GM12892 (cell line): ENCODE measurements around the gene TMEM109.

Experiments
- DNase-seq: peaks from one replicate; pipeline ENCODE4 v3.0.0; 2011; ENCODE audit not compliant: insufficient read length
- FAIRE-seq: peaks from 2 replicates; lab custom pipeline; 2011; peaks lifted over from hg19 to GRCh38; lab: Jason Lieb, UNC
- POLR2A ChIP-seq: IDR thresholded peaks from 2 replicates; pipeline ENCODE4 v1.6.1; 2011; ENCODE audit warnings: low read depth, low read length, control low read depth
- POLR2AphosphoS5 ChIP-seq: IDR thresholded peaks from 2 replicates; pipeline ENCODE4 v1.6.1; 2011; ENCODE audit warnings: low read depth, low read length, control low read depth
- TAF1 ChIP-seq: IDR thresholded peaks from 2 replicates; pipeline ENCODE4 v1.6.1; 2011; ENCODE audit warnings: low read depth, mild to moderate bottlenecking, control low read depth, low read length, borderline replicate concordance

Gene TMEM109

DNA sequence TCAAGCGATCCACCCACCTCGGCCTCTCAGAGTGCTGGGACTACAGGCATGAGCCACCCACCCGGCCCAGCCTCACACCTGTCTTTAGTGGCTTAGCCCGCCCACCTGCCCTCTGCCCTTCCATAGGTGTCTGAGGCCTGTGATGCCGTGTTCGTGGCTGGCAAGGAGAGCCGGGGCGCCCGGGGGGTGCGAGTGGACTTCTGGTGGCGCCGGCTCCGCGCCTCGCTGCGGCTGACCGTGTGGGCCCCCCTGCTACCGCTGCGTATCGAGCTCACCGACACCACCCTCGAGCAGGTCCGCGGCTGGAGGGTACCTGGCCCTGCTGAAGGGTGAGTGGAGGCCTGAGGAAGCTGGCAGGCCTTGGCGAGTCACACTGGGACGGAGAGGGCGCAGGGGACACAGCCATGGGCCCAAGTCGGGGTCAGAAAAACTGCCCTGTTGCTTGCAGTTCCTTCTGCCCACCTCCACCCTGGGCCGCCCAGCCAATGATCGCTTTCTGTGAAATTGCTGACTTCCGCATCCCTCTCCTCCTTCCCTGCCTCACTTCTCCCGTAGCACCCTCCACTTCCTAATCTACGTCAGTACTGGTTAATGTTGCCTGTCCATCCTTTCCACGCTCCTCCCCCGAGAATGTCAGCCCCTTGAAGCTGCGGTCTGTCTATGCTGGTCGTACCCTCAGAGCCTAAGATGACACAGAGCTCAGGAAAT is 19.6 kb downstream of the TMEM109 start:
- TF ChIP-seq TAF1, result no peak
- TF ChIP-seq POLR2AphosphoS5, result peak; percentile 36; the same call in 1 of the 2 replicates
- peak; percentile 49 for TF ChIP-seq POLR2A
- FAIRE-seq, result no peak
- DNase-seq, result no peak

- DNase-seq (no peak), FAIRE-seq (no peak)
- TF ChIP-seq TAF1 (no peak), POLR2AphosphoS5 (peak; percentile 2; the same call in 1 of the 2 replicates), POLR2A (no peak)
Measured at GRCh38 chr11:60934124-60934789, 20.3 kb downstream of the TMEM109 start.

DNA sequence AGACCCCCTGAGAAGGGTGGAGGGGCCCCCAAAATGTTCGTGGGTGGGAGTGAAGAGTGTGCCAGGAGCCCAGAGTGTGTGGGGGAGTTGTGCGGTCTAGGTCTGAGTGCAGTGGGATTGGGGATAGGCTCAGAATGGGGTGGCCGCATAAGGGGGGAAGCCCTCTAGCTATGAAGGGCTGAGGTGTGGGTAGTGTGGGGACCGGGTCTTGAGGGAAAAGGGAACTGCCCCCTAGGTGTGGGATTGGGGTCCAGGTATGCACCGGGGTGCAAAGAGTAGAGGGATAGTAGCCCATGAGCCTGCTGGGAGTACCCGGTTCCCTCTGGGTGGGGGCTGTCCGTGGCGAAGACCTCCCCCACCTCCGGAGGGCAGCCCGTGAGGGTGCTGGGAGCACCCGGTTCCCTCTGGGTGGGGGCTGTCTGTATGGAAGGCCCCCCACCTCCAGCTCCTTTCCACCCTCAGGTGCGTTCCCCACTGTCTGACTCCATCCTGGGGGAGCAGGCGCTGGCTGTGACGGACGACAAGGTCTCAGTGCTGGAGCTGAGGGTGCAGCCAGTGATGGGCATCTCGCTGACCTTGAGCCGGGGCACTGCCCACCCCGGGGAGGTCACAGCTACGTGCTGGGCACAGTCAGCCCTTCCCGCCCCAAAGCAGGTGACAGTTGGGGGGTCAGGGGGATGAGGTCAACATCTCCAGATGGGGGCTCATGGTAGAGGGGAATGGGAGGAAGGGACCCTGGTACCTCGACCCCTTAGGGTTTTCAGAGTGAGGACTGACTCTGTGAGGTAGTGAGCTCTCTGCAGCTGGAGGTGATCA is 21.0 kb downstream of the TMEM109 start:
- FAIRE-seq (peak; percentile 50), DNase-seq (no peak)
- TF ChIP-seq TAF1 (no peak), POLR2A (peak; percentile 32), POLR2AphosphoS5 (peak; percentile 74; the same call in 1 of the 2 replicates)

DNA sequence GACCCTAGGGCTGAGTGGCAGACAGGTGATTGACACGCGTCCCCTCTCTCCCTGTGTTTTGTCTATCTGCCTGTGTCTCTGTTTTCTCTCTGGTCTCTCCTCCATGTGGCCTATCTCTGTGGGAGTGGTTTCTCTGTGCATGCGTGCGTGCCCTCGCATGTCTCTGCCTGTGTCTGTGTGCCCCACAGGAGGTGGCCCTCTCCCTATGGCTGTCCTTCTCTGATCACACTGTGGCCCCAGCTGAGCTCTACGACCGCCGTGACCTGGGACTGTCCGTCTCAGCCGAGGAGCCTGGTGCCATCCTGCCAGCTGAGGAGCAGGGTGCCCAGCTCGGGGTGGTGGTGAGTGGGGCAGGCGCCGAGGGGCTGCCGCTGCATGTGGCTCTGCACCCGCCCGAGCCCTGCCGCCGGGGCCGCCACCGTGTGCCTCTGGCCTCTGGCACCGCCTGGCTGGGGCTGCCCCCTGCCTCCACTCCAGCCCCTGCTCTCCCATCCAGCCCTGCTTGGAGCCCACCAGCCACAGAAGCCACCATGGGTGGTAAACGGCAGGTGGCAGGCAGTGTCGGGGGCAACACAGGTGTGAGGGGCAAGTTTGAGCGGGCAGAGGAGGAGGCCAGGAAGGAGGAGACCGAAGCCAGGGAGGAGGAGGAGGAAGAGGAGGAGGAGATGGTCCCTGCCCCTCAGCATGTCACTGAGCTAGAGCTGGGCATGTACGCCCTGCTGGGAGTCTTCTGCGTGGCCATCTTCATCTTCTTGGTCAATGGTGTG is 21.9 kb downstream of the TMEM109 start:
- DNase-seq, result no peak
- FAIRE-seq, result peak; percentile 81

GRCh38 chr11:60936467-60937143 is 22.6 kb downstream of the TMEM109 start:
- no peak for TF ChIP-seq TAF1
- TF ChIP-seq POLR2AphosphoS5, result peak; percentile 7
- peak; percentile 40; the same call in 1 of the 2 replicates for TF ChIP-seq POLR2A
- no peak for FAIRE-seq
- no peak for DNase-seq

More for the DNA sequence above, 21.9 kb downstream of the TMEM109 start:
- TF ChIP-seq TAF1, result no peak
- TF ChIP-seq POLR2A, result peak; percentile 54
- peak; percentile 59; the same call in 1 of the 2 replicates for TF ChIP-seq POLR2AphosphoS5

DNA sequence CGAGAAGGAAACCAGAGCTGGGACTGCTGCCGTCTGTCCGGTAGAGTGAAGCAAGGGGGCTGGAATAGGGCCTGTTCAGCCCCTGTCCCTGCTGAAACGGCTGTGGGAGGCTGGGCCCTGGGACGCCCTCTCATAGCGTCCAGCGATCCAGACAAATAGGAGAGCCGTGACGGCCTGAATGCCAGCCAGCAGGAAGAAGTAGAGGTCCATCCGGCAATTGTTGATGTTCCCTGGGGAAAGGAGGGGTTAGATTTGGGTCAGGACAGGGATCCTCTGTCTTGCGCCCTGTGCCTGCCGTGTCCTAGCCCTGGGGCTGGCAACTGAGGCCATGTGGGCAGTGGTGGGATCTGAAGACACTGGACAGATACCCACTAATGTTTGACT is 23.2 kb downstream of the TMEM109 start:
- DNase-seq (no peak), FAIRE-seq (no peak)
- TF ChIP-seq TAF1, result no peak
- TF ChIP-seq POLR2AphosphoS5, result no peak
- TF ChIP-seq POLR2A, result no peak

DNA sequence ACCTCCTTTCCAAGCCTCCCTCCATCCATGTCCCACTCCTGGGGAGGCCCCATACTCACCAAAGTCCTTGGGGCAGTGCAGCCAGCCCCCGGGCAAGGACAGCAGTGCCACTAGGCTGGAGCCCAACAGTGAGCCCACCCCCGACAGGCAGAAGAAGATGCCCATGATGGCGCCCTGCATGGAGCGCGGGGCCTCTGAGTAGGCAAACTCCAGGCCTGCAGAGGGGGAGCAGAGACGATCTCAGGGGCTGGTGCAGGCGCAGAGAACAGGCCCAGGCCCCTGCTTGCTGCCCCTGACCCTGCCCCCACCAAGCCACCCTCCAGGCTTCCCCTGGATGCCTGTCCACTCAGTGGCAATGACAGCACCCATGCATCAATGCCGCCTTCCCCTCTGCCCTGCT is 23.9 kb downstream of the TMEM109 start:
- DNase-seq, result no peak
- no peak for FAIRE-seq
- TF ChIP-seq POLR2AphosphoS5 (no peak; the same call in 1 of the 2 replicates), TAF1 (no peak), POLR2A (no peak; the same call in 1 of the 2 replicates)

DNA sequence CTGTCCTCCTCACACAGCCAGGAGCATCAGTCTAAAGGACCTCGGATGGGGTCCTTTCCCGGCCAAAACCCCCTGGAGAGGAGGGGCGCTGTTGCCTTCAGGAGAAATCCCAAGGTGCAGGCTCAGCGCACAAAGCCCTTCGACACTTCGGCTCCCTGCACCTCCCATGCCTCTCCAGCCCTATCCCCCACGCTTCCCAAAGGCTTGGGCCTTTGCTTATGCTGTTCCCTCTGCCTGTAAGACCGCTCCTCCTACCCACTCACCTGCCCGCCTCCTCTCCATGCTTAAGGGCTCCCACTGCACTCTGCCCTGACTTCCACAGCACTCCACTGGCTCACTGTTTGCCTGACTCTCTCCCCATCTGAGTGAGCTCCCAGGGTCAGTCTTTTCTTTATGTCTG is 24.5 kb downstream of the TMEM109 start:
- no peak for DNase-seq
- no peak for FAIRE-seq
- TF ChIP-seq POLR2A (no peak), POLR2AphosphoS5 (no peak), TAF1 (no peak)

DNA sequence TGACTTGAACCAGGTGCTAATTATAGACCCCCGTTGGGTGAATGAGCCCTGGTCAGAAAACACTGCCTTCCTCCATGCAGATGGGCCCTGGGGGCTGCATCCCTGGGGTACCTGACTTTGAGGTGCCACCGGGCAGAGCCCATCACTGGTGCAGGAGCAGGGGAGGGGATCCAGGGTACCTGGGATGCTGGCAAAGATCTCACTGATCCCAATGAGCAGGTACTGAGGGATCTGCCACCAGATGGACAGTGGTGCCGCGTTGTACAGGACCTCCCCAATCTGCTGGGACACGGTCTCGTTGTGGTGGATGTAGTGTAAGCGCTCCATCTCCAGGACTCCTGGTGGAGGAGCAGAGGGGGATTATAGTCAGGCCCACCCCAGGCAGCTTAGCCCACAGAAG is 25.3 kb downstream of the TMEM109 start:
- FAIRE-seq, result no peak
- TF ChIP-seq POLR2AphosphoS5 (no peak; the same call in 1 of the 2 replicates), POLR2A (no peak), TAF1 (no peak)
- DNase-seq, result no peak

GRCh38 chr11:60939855-60940254 is 25.9 kb downstream of the TMEM109 start:
- TF ChIP-seq TAF1 (no peak), POLR2AphosphoS5 (peak; percentile 16; the same call in 1 of the 2 replicates)
- no peak for DNase-seq
- no peak for FAIRE-seq
